Nephron progenitor cell (in vitro differentiated cells): ENCODE measurements around the gene GATA3.

ENCODE experiments used
- DNase-seq: peaks from one replicate; pipeline ENCODE4 v3.0.0; 2021
- H3K27ac Mint-ChIP-seq: 2 replicates; pipeline ENCODE4 v1.8.0; 2021; ENCODE audit warnings: mild to moderate bottlenecking, moderate library complexity, mixed read lengths
- H3K27me3 Mint-ChIP-seq: 2 replicates; pipeline ENCODE4 v1.8.0; 2021; ENCODE audit warnings: mild to moderate bottlenecking, low read depth, mixed read lengths; ENCODE audit not compliant: poor library complexity
- H3K36me3 Mint-ChIP-seq: 2 replicates; pipeline ENCODE4 v1.8.0; 2021; ENCODE audit warnings: low read depth, mixed read lengths
- H3K4me1 Mint-ChIP-seq: 2 replicates; pipeline ENCODE4 v1.8.0; 2021; ENCODE audit warnings: mixed read lengths
- H3K4me3 Mint-ChIP-seq: 2 replicates; pipeline ENCODE4 v1.8.0; 2021; ENCODE audit warnings: mild to moderate bottlenecking, moderate library complexity, mixed read lengths
- H3K9me3 Mint-ChIP-seq: 2 replicates; pipeline ENCODE4 v1.8.0; 2021; ENCODE audit warnings: mild to moderate bottlenecking, moderate library complexity, mixed read lengths
- TF ChIP-seq, protein P1 (sequence below): fragments of 200-600 bp; sonication (generic); IDR thresholded peaks from 2 replicates; pipeline ENCODE4 v1.5.0; 2021; ENCODE audit warnings: antibody characterized with exemption

The GATA3 gene

DNA sequence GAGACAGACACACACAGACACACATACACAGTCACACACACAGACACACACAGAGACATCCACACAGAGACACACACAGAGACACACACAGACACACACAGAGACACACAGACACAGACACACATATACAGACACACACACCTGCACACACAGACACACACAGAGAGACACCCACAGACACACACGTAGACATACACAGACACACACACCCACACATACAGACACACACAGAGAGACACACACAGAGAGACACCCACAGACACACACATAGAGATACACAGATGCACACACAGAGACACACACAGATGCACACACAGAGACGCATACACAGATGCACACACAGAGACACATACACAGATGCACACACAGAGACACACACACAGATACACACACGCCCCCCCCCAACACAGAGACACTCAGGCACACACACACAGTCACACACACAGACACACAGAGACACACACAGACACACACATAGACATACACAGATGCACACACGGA is 58.5 kb downstream of the GATA3 start:
- Mint-ChIP-seq H3K36me3 (no peaks in the 10 kb centered on the region), H3K4me1 (peaks cover 15% of the 10 kb centered on the region), H3K27me3 (peaks cover 11% of the 10 kb centered on the region), H3K9me3 (no peaks in the 10 kb centered on the region), H3K27ac (no peak overlapping the region), H3K4me3 (no peak overlapping the region)
- TF ChIP-seq, protein P1, sequence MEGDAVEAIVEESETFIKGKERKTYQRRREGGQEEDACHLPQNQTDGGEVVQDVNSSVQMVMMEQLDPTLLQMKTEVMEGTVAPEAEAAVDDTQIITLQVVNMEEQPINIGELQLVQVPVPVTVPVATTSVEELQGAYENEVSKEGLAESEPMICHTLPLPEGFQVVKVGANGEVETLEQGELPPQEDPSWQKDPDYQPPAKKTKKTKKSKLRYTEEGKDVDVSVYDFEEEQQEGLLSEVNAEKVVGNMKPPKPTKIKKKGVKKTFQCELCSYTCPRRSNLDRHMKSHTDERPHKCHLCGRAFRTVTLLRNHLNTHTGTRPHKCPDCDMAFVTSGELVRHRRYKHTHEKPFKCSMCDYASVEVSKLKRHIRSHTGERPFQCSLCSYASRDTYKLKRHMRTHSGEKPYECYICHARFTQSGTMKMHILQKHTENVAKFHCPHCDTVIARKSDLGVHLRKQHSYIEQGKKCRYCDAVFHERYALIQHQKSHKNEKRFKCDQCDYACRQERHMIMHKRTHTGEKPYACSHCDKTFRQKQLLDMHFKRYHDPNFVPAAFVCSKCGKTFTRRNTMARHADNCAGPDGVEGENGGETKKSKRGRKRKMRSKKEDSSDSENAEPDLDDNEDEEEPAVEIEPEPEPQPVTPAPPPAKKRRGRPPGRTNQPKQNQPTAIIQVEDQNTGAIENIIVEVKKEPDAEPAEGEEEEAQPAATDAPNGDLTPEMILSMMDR, result no peak
- DNase-seq, result no peak

DNA sequence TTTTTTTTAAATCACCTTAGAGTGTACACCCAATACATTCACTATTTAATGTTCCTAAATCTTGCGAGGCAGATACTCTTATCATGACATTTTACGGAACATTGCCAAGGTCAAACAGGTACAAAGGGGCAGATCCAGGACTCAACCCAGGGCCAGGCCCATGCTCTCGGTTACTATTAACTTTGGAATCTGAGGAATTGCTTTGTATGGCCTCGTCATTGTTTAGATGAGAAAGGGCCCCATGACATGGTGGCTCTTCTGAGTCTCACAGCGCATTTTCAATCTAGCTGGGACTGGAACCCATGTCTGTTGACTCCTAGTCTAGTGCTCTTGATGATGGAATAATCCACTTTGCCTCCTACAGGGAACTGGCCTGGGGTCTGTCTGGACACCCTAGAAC is 59.1 kb downstream of the GATA3 start:
- Mint-ChIP-seq H3K27me3 (peaks cover 11% of the 10 kb centered on the region), H3K27ac (no peak overlapping the region), H3K36me3 (no peaks in the 10 kb centered on the region), H3K9me3 (no peaks in the 10 kb centered on the region), H3K4me1 (peaks cover 15% of the 10 kb centered on the region), H3K4me3 (no peak overlapping the region)
- no peak for DNase-seq
- TF ChIP-seq, protein P1, result no peak

DNA sequence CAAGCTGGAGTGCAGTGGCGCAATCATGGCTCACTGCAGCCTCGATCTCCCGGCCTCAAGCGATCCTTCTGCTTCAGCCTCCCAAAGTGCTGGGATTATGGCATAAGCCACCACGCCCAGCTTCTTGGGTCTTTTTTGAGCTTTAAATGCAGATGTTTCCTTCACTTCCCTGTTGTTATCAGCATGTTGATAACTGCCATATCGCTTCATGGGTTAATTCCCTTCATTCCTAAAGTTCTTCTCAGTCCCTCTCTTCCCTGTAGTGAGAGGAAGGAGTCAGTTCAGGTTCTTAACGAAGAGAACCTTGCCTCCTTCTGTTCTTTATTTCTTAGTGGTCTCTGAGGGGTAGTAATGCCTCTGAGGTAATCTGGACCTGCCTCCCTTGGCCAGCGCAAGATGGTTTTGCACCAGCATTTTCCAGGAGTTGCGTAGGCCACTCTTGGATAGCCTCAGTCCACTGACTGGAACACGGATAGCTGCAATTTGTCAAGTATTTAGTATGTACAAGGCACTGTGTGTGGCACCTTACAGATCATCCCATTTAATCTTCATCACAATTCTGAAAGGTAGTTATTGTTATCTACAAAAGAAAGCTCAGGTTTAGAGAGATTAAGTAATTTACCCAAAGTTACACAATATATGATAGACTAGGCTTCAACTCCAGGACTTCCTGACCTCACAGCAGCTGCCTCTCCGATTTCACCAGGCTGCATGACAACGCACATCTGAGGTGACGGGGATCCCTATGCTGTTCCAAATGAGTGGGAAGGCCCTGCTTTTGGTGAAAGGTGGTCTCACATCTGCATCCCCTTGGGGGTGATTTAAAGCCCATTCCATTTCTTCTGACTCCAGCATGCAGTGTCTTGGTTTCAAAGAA is 60.5 kb downstream of the GATA3 start:
- Mint-ChIP-seq H3K4me1 (peaks cover 15% of the 10 kb centered on the region), H3K36me3 (no peaks in the 10 kb centered on the region), H3K27me3 (peaks cover 11% of the 10 kb centered on the region), H3K4me3 (no peak overlapping the region), H3K9me3 (no peaks in the 10 kb centered on the region), H3K27ac (no peak overlapping the region)
- TF ChIP-seq, protein P1, result no peak
- no peak for DNase-seq

DNA sequence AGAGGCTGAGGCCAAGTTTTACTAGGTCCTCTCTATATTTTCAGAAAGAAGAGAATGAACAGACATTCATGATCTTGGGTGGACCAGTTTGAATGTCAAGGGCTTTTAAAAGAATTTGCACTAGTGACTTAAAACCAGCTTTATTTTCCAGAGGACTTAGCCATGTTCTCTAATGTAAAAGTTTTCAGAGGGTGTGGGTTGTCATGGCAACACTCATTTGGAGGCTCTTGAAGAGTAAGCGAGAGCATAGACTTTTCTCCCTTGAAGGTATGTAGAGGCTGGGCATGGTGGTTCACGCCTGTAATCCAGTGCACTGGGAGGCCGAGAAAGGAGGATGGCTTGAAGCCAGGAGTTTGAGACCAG is 61.1 kb downstream of the GATA3 start:
- no peak for DNase-seq
- Mint-ChIP-seq H3K4me3 (no peak overlapping the region), H3K27me3 (peaks cover 11% of the 10 kb centered on the region), H3K9me3 (no peaks in the 10 kb centered on the region), H3K36me3 (no peaks in the 10 kb centered on the region), H3K27ac (no peak overlapping the region), H3K4me1 (peaks cover 15% of the 10 kb centered on the region)
- TF ChIP-seq, protein P1, result no peak

DNA sequence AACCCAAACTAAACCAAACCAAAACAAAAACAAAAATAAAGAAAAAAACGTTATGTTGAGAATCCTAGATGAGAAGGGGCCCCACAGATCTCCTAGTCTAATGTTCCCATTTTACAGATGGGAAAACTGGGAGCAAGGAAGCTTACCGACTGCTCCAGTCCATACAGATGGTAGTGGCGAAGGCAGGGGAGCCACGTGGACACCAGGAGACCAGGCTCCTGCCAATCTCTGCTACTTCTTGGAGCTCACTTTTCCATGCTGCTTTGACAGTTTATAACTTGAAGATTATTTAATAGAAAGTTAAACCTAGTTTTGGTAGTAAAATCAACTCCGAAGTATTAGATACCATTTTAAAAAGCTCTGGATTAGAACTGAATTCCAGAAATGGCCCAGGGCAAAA is 62.0 kb downstream of the GATA3 start:
- H3K9me3 Mint-ChIP-seq, result no peaks in the 10 kb centered on the region
- H3K4me1 Mint-ChIP-seq, result peaks cover 15% of the 10 kb centered on the region
- peaks cover 6% of the 10 kb centered on the region for H3K27me3 Mint-ChIP-seq

More for the DNA sequence above, 62.0 kb downstream of the GATA3 start:
- TF ChIP-seq, protein P1, result no peak
- Mint-ChIP-seq H3K27ac (no peak overlapping the region), H3K4me3 (no peak overlapping the region), H3K36me3 (no peaks in the 10 kb centered on the region)
- DNase-seq, result no peak
